Ovary (tissue), 3 donors: ENCODE data around the gene IFT81.

Experiments used
- CTCF ChIP-seq, 3 donors: fragments of 450-650 bp in 2 of 3; fragments of 200-600 bp in 1 of 3; IDR thresholded peaks; one replicate each; pipeline versions ENCODE4 v1.5.1 to v1.8.0; 2016 to 2022; ENCODE audit warnings: antibody characterized with exemption in 3 of 3, mild to moderate bottlenecking in 1 of 3
- EP300 ChIP-seq: sonication (generic); formaldehyde crosslinking; IDR thresholded peaks from one replicate; pipeline ENCODE4 v1.6.1; 2017; ENCODE audit warnings: antibody characterized with exemption
- POLR2A ChIP-seq: fragments of 450-650 bp; IDR thresholded peaks from one replicate; pipeline ENCODE4 v1.6.1; 2017; ENCODE audit warnings: antibody characterized with exemption, mild to moderate bottlenecking, moderate library complexity
- donor health status: DM: no; HTN: no; CAD: no.

- no peak for TF ChIP-seq EP300
- TF ChIP-seq POLR2A: no peak
- TF ChIP-seq CTCF (IDR thresholded peaks at IDR 0.05): no peak
Observed at GRCh38 chr12:110109837-110110535, 14.2 kb upstream of the IFT81 start.
